ENCODE results near the gene EMX1. TPM values are rescaled to one million over a fixed set of nuclear protein-coding genes. Genes with fewer than 3 reads are reported as not detected.

Gene EMX1
- total RNA-seq, 1 experiment from 2014 or later: not detected

DNA sequence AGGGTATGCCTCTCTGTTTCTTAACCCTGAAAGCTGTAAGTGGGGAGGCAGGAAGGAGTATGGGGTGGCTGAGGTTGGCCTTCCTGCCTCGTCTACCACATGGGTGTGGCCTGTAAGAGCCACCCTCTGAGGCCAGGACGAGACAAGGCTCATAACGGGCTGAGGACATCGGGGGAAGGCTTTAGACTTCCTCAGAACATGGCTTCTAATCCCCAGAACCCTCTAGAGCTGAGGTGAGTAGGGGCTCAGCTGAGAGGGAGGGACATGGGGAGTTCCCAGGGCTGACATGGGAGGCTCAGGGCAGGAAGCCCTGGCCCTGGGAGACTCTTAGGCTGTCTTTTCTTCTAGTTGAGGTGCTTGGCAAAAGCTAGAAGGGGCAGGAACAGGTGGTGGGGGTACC is 36.7 kb downstream of the EMX1 start:
- no peaks in the 10 kb centered on the region for H3K9me3 ChIP-seq (ENCODE audit: low read length)
- no peak overlapping the region for H3K4me3 ChIP-seq (ENCODE audit: low read length)
- no peaks in the 10 kb centered on the region for H3K36me3 ChIP-seq (ENCODE audit: low read depth, low read length)
- no peaks in the 10 kb centered on the region for H3F3A ChIP-seq (ENCODE audit: low read length, unreplicated experiment)
- CTCF ChIA-PET: no interaction called here
- DNase-seq: no peak
- H3K27ac ChIP-seq (ENCODE audit: low read length): no peak overlapping the region
- ATAC-seq: no peak
- H3K27me3 ChIP-seq (ENCODE audit: low read length): no peaks in the 10 kb centered on the region
- H2AFZ ChIP-seq (ENCODE audit: low read length): no peak overlapping the region
- POLR2A ChIA-PET (ENCODE audit: unreplicated experiment): no interaction called here
- H4K20me1 ChIP-seq (ENCODE audit: low read length): no peaks in the 10 kb centered on the region
- BruUV-seq (replicated peaks): no TSS peak
- no peak for TF ChIP-seq EZH2 (IDR thresholded peaks at IDR 0.05; ENCODE audit: low read length, unreplicated experiment)
- TF ChIP-seq, protein P1, sequence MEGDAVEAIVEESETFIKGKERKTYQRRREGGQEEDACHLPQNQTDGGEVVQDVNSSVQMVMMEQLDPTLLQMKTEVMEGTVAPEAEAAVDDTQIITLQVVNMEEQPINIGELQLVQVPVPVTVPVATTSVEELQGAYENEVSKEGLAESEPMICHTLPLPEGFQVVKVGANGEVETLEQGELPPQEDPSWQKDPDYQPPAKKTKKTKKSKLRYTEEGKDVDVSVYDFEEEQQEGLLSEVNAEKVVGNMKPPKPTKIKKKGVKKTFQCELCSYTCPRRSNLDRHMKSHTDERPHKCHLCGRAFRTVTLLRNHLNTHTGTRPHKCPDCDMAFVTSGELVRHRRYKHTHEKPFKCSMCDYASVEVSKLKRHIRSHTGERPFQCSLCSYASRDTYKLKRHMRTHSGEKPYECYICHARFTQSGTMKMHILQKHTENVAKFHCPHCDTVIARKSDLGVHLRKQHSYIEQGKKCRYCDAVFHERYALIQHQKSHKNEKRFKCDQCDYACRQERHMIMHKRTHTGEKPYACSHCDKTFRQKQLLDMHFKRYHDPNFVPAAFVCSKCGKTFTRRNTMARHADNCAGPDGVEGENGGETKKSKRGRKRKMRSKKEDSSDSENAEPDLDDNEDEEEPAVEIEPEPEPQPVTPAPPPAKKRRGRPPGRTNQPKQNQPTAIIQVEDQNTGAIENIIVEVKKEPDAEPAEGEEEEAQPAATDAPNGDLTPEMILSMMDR (conservative IDR thresholded peaks at IDR 0.05; ENCODE audit: low read depth, low read length): no peak
- TF ChIP-seq EZH2phosphoT487 (IDR thresholded peaks at IDR 0.05; ENCODE audit: borderline replicate concordance, low read length): no peak
- intact Hi-C loops (cut with micrococcal nuclease): no loop called here
- no peaks in the 10 kb centered on the region for H3K79me2 ChIP-seq (ENCODE audit: low read length)
- H3K9ac ChIP-seq (ENCODE audit: low read length): no peak overlapping the region
- H3K9me2 ChIP-seq (replicated peaks; ENCODE audit: low read length): no peaks in the 10 kb centered on the region
- no peaks in the 10 kb centered on the region for H3K4me1 ChIP-seq (ENCODE audit: insufficient read depth, low read length)
- H3K4me2 ChIP-seq (ENCODE audit: low read length): no peak overlapping the region

DNA sequence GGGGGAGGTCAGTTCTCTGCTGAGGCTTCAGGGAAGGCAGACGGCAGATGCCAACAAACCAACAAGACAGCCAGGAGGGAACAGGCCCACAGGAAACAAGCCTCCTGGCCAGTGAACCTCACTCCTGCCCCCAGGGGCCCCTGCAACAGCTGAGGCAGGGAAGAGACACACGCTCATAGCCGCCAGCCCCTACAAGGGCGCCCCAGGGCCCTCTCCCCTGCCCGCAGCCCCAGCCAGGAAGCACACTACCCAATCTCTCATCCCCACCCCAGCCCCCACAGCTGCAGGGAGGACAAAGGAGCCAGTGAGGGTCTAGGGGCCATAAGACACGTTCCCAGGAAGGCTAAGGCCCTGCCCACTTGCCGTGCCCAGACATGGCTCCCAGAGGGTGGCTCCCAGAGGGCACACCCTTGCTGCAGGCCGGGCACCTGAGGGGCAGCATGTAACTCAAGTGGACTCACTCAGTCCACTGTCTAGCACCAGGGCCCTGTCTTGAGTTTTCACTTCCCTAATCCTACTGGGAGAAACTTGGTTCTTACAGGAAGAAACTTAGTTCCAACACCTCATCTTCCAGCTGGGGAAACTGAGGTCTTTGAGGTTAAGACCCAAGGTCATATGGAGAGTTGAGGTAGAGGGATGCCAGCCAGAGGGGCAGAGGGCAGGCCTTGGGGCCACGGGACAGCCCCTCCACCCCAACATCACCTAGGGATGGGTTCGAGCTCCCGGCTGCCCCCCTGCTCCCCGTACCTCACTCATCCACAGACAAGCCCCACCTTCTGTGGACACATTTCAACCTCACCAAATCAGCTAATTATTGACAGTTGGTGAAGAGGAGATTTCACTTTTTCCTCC is 37.3 kb downstream of the EMX1 start:
- Histone ChIP-seq H3K4me1 (ENCODE audit: insufficient read depth, low read length) (no peaks in the 10 kb centered on the region), H3K79me2 (ENCODE audit: low read length) (no peaks in the 10 kb centered on the region), H3F3A (ENCODE audit: low read length, unreplicated experiment) (no peaks in the 10 kb centered on the region), H3K9me2 (replicated peaks; ENCODE audit: low read length) (no peaks in the 10 kb centered on the region), H3K36me3 (ENCODE audit: low read depth, low read length) (no peaks in the 10 kb centered on the region), H3K27me3 (ENCODE audit: low read length) (no peaks in the 10 kb centered on the region), H4K20me1 (ENCODE audit: low read length) (no peaks in the 10 kb centered on the region), H3K9ac (ENCODE audit: low read length) (no peak overlapping the region), H2AFZ (ENCODE audit: low read length) (no peak overlapping the region), H3K27ac (ENCODE audit: low read length) (no peak overlapping the region), H3K4me3 (ENCODE audit: low read length) (no peak overlapping the region), H3K9me3 (ENCODE audit: low read length) (no peaks in the 10 kb centered on the region), H3K4me2 (ENCODE audit: low read length) (no peak overlapping the region)
- POLR2A ChIA-PET (ENCODE audit: unreplicated experiment): no interaction called here
- intact Hi-C loops (cut with micrococcal nuclease): no loop called here
- no peak for DNase-seq
- no peak for TF ChIP-seq EZH2 (IDR thresholded peaks at IDR 0.05; ENCODE audit: low read length, unreplicated experiment)
- TF ChIP-seq EZH2phosphoT487 (IDR thresholded peaks at IDR 0.05; ENCODE audit: borderline replicate concordance, low read length): no peak
- TF ChIP-seq, protein P1 (conservative IDR thresholded peaks at IDR 0.05; ENCODE audit: low read depth, low read length): no peak
- ATAC-seq: no peak
- CTCF ChIA-PET: no interaction called here
- no TSS peak for BruUV-seq (replicated peaks)
